ENCODE data around the gene SMCO3. TPM values are rescaled to one million over a fixed set of nuclear protein-coding genes. Genes with fewer than 3 reads are reported as not detected.

SMCO3 gene
- total and polyA plus RNA-seq, 2 of the 13 experiments (the other 11 are each of a cell fraction or from before 2014, with no cell fraction given): 0.29 to 0.42 TPM

- TF ChIP-seq AFF4 (CRISPR knock-in tag; IDR thresholded peaks at IDR 0.05) (no peak; the same call in 1 of the 2 replicates), ZNF724P (CRISPR knock-in tag; IDR thresholded peaks at IDR 0.05; ENCODE audit: borderline replicate concordance) (peak; percentile 81; the same call in 1 of the 2 replicates), ZNF576 (CRISPR knock-in tag; IDR thresholded peaks at IDR 0.05) (no peak), HDAC6 (IDR thresholded peaks at IDR 0.05; ENCODE audit: low read depth, low read length) (no peak), GZF1 (CRISPR knock-in tag; IDR thresholded peaks at IDR 0.05) (peak; percentile 84), KDM6A (CRISPR knock-in tag; IDR thresholded peaks at IDR 0.05; ENCODE audit: low read depth) (no peak), ZNF205 (CRISPR knock-in tag; IDR thresholded peaks at IDR 0.05) (no peak), KDM5B (CRISPR knock-in tag; IDR thresholded peaks at IDR 0.05; ENCODE audit: borderline replicate concordance) (peak; percentile 14; the same call in 1 of the 2 replicates), RBM39 (IDR thresholded peaks at IDR 0.05; ENCODE audit: low read depth, low read length, poor library complexity, severe bottlenecking) (no peak), ZNF232 (CRISPR knock-in tag; IDR thresholded peaks at IDR 0.05; ENCODE audit: borderline replicate concordance) (no peak), HMG20A (CRISPR knock-in tag; IDR thresholded peaks at IDR 0.05; ENCODE audit: borderline replicate concordance) (no peak), ZNF343 (CRISPR knock-in tag; IDR thresholded peaks at IDR 0.05) (no peak), ZNF766 (CRISPR knock-in tag; IDR thresholded peaks at IDR 0.05; ENCODE audit: borderline replicate concordance) (no peak), ZNF3 (CRISPR knock-in tag; IDR thresholded peaks at IDR 0.05) (no peak; the same call in 1 of the 2 replicates), PCBP1 (IDR thresholded peaks at IDR 0.05; ENCODE audit: borderline replicate concordance, low read depth, low read length) (no peak), ZNF570 (CRISPR knock-in tag; IDR thresholded peaks at IDR 0.05; ENCODE audit: borderline replicate concordance) (no peak; the same call in 1 of the 2 replicates), PHF8 (CRISPR knock-in tag; IDR thresholded peaks at IDR 0.05) (peak; percentile 10), MAFG (CRISPR knock-in tag; IDR thresholded peaks at IDR 0.05) (peak; percentile 53; the same call in 1 of the 2 replicates), SMAD1 (CRISPR knock-in tag; IDR thresholded peaks at IDR 0.05; ENCODE audit: borderline replicate concordance, low read depth) (peak; percentile 89; the same call in 1 of the 2 replicates), KLF6 (CRISPR knock-in tag; IDR thresholded peaks at IDR 0.05) (no peak)
- TF ChIP-seq, protein P1, sequence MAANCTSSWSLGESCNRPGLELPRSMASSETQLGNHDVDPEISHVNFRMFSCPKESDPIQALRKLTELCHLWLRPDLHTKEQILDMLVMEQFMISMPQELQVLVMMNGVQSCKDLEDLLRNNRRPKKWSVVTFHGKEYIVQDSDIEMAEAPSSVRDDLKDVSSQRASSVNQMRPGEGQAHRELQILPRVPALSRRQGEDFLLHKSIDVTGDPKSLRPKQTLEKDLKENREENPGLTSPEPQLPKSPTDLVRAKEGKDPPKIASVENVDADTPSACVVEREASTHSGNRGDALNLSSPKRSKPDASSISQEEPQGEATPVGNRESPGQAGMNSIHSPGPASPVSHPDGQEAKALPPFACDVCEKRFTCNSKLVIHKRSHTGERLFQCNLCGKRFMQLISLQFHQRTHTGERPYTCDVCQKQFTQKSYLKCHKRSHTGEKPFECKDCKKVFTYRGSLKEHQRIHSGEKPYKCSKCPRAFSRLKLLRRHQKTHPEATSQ (CRISPR knock-in tag; IDR thresholded peaks at IDR 0.05; ENCODE audit: borderline replicate concordance): peak; percentile 18; the same call in 1 of the 2 replicates
Measured at GRCh38 chr12:14769969-14770495, 44.0 kb downstream of the SMCO3 start (continued).
